GM10248 (cell line): Measurements from ENCODE around the gene STK24.
A peak's percentile ranks its signal among the peaks of the same experiment; 100 is the strongest.
"Not testable (repeated sequence)": the region's sequence is repeated elsewhere in the genome, so short reads cannot be mapped to it uniquely, and the experiment has no call there.

Source experiments
- CTCF ChIA-PET: fragments of 300-600 bp; sonication (Branson Sonifier 250); formaldehyde crosslinking; extraction: SDS; loops from one replicate; lab custom pipeline; 2021; ENCODE audit warnings: antibody characterized with exemption; lab: Yijun Ruan, JAX
- POLR2A ChIA-PET: fragments of 350-650 bp; sonication (Branson Sonifier 250); formaldehyde crosslinking; extraction: SDS; loops from one replicate; lab custom pipeline; 2020; ENCODE audit warnings: antibody characterized with exemption; lab: Yijun Ruan, JAX
- DNase-seq: peaks from one replicate; pipeline ENCODE4 v3.0.0; 2012; ENCODE audit errors: extremely low spot score
- TF ChIP-seq, protein P1 (sequence below): IDR thresholded peaks from 2 replicates; pipeline ENCODE4 v1.5.1; 2012; ENCODE audit warnings: mild to moderate bottlenecking, low read depth; ENCODE audit errors: extremely low read depth, missing control alignments, control extremely low read depth

STK24 gene

GRCh38 chr13:98575904-98576199 lies 1.1 kb downstream of the STK24 start:
- TF ChIP-seq, protein P1, sequence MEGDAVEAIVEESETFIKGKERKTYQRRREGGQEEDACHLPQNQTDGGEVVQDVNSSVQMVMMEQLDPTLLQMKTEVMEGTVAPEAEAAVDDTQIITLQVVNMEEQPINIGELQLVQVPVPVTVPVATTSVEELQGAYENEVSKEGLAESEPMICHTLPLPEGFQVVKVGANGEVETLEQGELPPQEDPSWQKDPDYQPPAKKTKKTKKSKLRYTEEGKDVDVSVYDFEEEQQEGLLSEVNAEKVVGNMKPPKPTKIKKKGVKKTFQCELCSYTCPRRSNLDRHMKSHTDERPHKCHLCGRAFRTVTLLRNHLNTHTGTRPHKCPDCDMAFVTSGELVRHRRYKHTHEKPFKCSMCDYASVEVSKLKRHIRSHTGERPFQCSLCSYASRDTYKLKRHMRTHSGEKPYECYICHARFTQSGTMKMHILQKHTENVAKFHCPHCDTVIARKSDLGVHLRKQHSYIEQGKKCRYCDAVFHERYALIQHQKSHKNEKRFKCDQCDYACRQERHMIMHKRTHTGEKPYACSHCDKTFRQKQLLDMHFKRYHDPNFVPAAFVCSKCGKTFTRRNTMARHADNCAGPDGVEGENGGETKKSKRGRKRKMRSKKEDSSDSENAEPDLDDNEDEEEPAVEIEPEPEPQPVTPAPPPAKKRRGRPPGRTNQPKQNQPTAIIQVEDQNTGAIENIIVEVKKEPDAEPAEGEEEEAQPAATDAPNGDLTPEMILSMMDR = no peak
- ChIA-PET POLR2A (no interaction called here), CTCF (no interaction called here)
- no peak for DNase-seq

GRCh38 chr13:98575009-98575903 lies 1.7 kb downstream of the STK24 start:
- ChIA-PET CTCF (no interaction called here), POLR2A (no interaction called here)
- no peak for DNase-seq
- TF ChIP-seq, protein P1 = no peak

DNA sequence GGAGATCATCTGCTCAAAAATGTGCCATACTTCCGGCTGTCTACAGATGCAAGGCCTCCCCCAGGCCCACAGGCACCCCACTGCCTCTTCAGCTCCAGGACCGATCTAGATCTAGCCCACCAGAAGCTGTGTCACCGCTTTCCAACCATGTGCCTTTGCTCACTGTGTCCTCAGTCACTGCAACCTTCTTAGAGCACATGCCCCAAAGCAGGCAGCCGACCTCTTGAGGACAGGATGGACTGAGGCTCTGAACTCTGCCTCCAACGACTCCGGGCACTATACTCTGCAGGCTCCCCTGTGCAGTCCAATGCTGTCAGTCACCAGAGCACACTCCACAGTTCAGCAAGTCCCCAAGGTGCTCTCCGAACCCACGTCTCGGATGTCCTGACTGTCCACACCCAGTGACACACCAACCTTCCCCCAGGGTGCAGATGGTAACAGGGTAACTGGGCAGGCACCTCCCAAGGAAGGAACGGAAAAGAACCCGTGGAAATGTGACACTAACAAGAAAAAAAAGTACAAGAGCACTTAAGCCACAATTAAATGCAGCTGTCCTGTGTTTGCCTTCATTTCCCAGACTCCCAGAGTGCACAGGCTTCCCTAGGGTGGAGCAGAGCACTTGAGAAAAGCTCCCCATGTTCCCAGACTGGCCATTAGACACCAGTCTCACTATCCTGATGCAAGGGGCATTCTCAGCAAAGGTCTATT lies 4.8 kb downstream of the STK24 start:
- TF ChIP-seq, protein P1 = no peak

GRCh38 chr13:98570929-98571372 lies 6.0 kb downstream of the STK24 start:
- TF ChIP-seq, protein P1 = no peak
- CTCF ChIA-PET = interaction anchor here (1.0 to 2.6 kb wide), 8 partner anchors 19 to 125 kb away, joined by 3 to 12 read pairs (median 4); no protein-coding TSS in a partner anchor
- POLR2A ChIA-PET = no interaction called here
- DNase-seq = peak; percentile 81

More for the DNA sequence above, 4.8 kb downstream of the STK24 start:
- ChIA-PET POLR2A (interaction anchor here (0.6 to 1.1 kb wide), 2 partner anchors 57 to 64 kb away, joined by 3 to 6 read pairs; no protein-coding TSS in a partner anchor), CTCF (interaction anchor here (0.8 to 2.6 kb wide), 9 partner anchors 14 to 141 kb away, joined by 3 to 12 read pairs (median 4); no protein-coding TSS in a partner anchor)
- no peak for DNase-seq

DNA sequence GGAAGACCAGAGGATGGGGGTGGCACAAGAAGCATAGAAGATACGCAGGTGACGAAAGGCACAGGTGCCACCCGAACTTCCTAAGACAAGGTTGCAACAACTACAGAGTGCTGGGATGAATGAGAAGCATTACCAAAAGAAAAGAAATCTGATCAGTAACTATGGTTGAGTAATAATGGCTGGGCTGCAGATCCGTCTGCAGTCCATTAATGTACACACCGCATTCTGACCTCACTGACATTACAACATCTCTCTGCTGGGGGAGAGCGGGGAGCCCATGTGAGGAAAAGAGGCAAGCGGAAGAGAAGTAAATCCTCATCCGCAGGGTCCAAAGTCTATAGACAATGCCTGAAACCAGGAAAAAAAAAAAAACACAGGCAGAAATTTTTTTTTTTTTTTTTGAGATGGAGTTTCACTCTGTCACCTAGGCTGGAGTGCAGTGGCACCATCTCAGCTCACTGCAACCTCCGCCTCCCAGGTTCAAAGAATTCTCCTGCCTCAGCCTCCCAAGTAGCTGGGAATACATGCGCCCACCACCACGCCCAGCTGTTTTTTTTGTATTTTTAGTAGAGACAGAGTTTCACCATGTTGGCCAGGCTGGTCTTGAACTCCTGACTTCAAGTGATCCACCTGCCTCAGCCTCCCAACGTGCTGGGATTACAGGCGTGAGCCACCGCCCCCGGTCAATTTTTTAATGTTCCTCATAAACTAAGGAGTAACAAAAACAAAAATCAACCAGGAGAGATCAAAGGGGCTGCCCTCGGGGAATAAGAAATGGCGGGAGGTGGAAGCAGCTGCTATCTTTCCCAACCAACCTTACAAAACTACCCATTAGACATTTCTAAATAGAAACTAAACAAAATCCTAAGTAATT lies 7.2 kb downstream of the STK24 start:
- ChIA-PET CTCF (interaction anchor here (2.5 kb wide), 1 partner anchor 64 kb away, joined by 12 read pairs; no protein-coding TSS in a partner anchor), POLR2A (interaction anchor here (0.7 kb wide), 1 partner anchor 60 kb away, joined by 3 read pairs; no protein-coding TSS in a partner anchor)
- not testable (repeated sequence) for DNase-seq

DNA sequence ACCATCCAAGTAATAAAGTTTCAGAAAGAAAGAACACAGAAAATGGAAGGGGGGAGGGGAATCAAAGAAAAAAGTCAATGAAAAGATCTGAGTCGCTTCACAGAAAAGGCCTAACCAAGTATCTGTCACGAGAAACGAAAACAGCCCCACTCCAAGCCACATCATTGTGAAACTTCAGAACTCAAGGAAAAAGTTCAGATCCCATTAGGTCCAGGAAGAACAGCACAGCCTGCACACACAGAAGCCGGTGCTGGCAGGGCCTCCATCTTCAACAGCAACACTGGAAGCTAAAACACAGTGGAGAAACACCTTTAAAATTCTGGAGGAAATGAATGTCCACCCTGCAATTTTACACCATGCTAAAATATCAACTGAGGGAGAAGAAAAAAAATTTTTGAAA lies 8.0 kb downstream of the STK24 start:
- no peak for DNase-seq
- TF ChIP-seq, protein P1 = no peak
- ChIA-PET CTCF (no interaction called here), POLR2A (no interaction called here)
